ENCODE results near the gene RANBP3L.

DNA sequence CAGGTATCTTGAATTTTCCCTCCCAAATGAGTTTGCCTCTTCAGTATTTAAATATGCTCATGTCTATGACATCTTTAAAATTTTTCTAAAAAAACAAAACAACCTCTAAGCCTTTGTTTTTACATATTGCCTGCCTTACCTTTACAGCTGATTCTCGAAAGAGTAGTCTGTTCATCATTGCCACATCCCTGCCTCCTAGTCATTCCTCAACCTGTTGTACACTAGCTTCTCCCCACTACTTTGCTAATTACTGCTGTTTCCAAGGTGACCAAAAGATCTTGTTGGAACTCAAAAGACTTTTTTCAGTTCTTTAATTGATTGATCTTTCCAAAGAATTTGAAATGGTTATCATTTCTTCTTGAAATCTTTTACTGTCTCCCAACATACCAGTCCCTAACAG, 58.0 kb downstream of the RANBP3L start:
- TF ChIP-seq, protein P1, sequence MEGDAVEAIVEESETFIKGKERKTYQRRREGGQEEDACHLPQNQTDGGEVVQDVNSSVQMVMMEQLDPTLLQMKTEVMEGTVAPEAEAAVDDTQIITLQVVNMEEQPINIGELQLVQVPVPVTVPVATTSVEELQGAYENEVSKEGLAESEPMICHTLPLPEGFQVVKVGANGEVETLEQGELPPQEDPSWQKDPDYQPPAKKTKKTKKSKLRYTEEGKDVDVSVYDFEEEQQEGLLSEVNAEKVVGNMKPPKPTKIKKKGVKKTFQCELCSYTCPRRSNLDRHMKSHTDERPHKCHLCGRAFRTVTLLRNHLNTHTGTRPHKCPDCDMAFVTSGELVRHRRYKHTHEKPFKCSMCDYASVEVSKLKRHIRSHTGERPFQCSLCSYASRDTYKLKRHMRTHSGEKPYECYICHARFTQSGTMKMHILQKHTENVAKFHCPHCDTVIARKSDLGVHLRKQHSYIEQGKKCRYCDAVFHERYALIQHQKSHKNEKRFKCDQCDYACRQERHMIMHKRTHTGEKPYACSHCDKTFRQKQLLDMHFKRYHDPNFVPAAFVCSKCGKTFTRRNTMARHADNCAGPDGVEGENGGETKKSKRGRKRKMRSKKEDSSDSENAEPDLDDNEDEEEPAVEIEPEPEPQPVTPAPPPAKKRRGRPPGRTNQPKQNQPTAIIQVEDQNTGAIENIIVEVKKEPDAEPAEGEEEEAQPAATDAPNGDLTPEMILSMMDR (IDR thresholded peaks at IDR 0.05), result no peak
- TF ChIP-seq POLR2A (IDR thresholded peaks at IDR 0.05), result no peak

All from uterus (tissue), 2 donors.